ENCODE data around the gene CRHR1. TPM values are rescaled to one million over a fixed set of nuclear protein-coding genes. Genes with fewer than 3 reads are reported as not detected.

Gene CRHR1
- total and polyA plus RNA-seq, 2 donors, result 0.05 to 0.32 TPM

DNA sequence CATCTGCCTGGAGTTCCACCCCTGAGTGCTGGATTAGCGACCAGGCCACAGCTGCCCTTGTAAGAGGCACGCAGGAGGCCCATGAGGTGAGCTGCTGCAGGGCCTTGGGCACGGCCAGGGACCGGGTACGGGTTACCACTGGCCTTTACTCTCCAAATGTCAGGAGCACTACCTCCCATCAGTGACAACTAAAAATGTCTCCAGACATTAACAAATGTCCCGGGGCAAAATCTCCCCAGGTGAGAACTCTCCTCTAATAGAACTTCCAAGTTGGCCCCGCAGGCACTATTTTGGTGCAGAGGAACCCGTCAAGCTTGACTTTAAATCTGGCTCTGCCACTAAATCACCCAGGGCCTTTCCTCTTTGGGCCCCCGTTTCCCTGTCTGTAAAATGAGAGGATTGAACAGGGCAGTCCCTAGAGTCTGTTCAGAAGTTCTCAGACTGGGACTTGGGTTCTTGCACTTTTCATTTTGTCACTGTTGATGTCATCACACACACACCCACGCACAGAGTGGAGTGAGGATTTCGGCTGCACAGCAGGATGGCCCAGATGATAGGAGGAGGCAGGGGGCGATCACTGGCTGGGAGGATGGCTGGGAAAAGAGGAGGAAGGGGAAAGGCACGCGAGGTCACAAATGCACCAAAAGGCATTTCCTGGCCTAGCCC, 85.7 kb downstream of the CRHR1 start:
- Histone ChIP-seq H3K9me3 (ENCODE audit: control insufficient read depth in 2 of 2, insufficient read depth in 1 of 2, low read length in 1 of 2) (no peaks in the 10 kb centered on the region), H3K4me3 (ENCODE audit: low read length in 2 of 2) (no peak overlapping the region), H3K36me3 (ENCODE audit: control insufficient read depth in 2 of 2, insufficient read depth in 2 of 2, low read length in 1 of 2) (no peaks in the 10 kb centered on the region), H3K27me3 (ENCODE audit: control insufficient read depth in 2 of 2, insufficient read depth in 1 of 2, low read length in 1 of 2) (peaks cover 0 to 6% of the 10 kb centered on the region in 2 donors), H3K27ac (ENCODE audit: low read depth in 1 of 2, low read length in 1 of 2) (no peak overlapping the region), H3K4me1 (ENCODE audit: control insufficient read depth in 2 of 2, insufficient read depth in 2 of 2, low read length in 2 of 2) (peaks cover 0 to 4% of the 10 kb centered on the region in 2 donors)
- WGBS, result 85% methylated on average over 14 of the region's 14 CpGs
- no peak for DNase-seq (ENCODE audit: low read depth in 6 of 9, low spot score in 9 of 9)

DNA sequence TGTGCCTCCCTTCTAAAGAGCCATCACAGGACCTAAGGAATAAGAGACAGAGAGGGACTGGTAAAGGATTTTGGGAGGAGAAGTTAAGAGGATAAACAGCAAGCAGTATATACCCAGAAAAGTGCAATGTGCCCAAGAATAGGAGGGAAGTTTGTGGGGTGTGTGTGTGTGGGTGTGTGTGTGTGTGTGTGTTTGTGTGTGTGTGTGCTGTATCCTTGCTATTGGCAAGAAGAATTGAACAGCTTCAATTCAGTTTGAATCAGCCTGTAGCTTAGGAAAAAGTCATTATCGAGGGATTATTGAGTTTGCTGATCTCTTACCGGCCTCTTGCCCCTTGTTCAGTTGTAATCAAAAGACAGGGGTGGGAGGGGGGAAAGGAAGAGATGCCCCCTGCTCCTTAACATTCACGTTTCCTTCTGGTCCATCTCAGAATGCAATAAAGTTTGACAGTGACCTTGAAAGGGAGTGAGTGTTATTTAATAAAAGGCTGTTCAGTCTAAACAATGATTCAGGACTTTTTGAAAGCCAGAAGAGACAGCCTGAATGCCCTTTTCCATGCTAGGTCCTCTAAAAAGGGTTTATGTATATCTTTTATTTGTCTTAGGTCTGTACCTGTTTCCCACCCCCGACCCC, 86.3 kb downstream of the CRHR1 start:
- Histone ChIP-seq H3K36me3 (ENCODE audit: control insufficient read depth in 2 of 2, insufficient read depth in 2 of 2, low read length in 1 of 2) (no peaks in the 10 kb centered on the region), H3K27me3 (ENCODE audit: control insufficient read depth in 2 of 2, insufficient read depth in 1 of 2, low read length in 1 of 2) (no peaks in the 10 kb centered on the region), H3K4me1 (ENCODE audit: control insufficient read depth in 2 of 2, insufficient read depth in 2 of 2, low read length in 2 of 2) (peaks cover 0 to 4% of the 10 kb centered on the region in 2 donors), H3K4me3 (ENCODE audit: low read length in 2 of 2) (no peak overlapping the region), H3K27ac (ENCODE audit: low read depth in 1 of 2, low read length in 1 of 2) (no peak overlapping the region), H3K9me3 (ENCODE audit: control insufficient read depth in 2 of 2, insufficient read depth in 1 of 2, low read length in 1 of 2) (no peaks in the 10 kb centered on the region)
- 76% methylated on average over 4 of the region's 4 CpGs for WGBS
- no peak for DNase-seq (ENCODE audit: low read depth in 6 of 9, low spot score in 9 of 9)

GRCh38 chr17:45871718-45872117, 87.6 kb downstream of the CRHR1 start:
- Histone ChIP-seq H3K4me1 (ENCODE audit: control insufficient read depth in 2 of 2, insufficient read depth in 2 of 2, low read length in 2 of 2) (peaks cover 0 to 4% of the 10 kb centered on the region in 2 donors), H3K9me3 (ENCODE audit: control insufficient read depth in 2 of 2, insufficient read depth in 1 of 2, low read length in 1 of 2) (no peaks in the 10 kb centered on the region), H3K4me3 (ENCODE audit: low read length in 2 of 2) (no peak overlapping the region), H3K27ac (ENCODE audit: low read depth in 1 of 2, low read length in 1 of 2) (no peak overlapping the region), H3K27me3 (ENCODE audit: control insufficient read depth in 2 of 2, insufficient read depth in 1 of 2, low read length in 1 of 2) (no peaks in the 10 kb centered on the region), H3K36me3 (ENCODE audit: control insufficient read depth in 2 of 2, insufficient read depth in 2 of 2, low read length in 1 of 2) (no peaks in the 10 kb centered on the region)
- no peak for DNase-seq (ENCODE audit: low read depth in 6 of 9, low spot score in 9 of 9)
- WGBS, result 97% methylated on average over 5 of the region's 5 CpGs

GRCh38 chr17:45873728-45874127, 89.6 kb downstream of the CRHR1 start:
- Histone ChIP-seq H3K27ac (ENCODE audit: low read depth in 1 of 2, low read length in 1 of 2) (peak overlapping the region; percentile 15 to 73), H3K4me3 (ENCODE audit: low read length in 2 of 2) (no peak overlapping the region), H3K36me3 (ENCODE audit: control insufficient read depth in 2 of 2, insufficient read depth in 2 of 2, low read length in 1 of 2) (no peaks in the 10 kb centered on the region), H3K4me1 (ENCODE audit: control insufficient read depth in 2 of 2, insufficient read depth in 2 of 2, low read length in 2 of 2) (peaks cover 0 to 4% of the 10 kb centered on the region in 2 donors), H3K9me3 (ENCODE audit: control insufficient read depth in 2 of 2, insufficient read depth in 1 of 2, low read length in 1 of 2) (no peaks in the 10 kb centered on the region), H3K27me3 (ENCODE audit: control insufficient read depth in 2 of 2, insufficient read depth in 1 of 2, low read length in 1 of 2) (no peaks in the 10 kb centered on the region)
- 1% methylated on average over 6 of the region's 6 CpGs for WGBS
- DNase-seq (ENCODE audit: low read depth in 6 of 9, low spot score in 9 of 9), result peak in 1 of 9 donors; percentile 23

DNA sequence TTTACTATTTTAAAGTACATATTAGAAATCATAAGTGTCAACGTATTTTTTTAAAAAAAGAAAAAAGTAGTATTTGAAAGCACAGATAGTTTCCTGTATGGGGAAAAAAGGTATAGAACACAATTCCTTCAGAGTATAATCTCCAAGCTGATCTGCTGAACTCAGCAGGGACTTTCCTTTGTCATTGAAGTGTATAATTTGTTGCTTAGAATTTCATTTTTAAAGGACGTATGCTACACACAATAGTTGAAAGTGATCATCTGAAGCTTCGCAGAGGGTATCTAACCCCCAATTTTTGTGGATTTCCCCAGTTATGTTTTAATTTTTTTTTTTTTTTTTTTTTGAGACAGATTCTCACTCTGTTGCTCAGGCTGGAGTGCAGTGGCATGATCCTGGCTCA, 90.0 kb downstream of the CRHR1 start:
- no peaks in the 10 kb centered on the region for H3K36me3 ChIP-seq (ENCODE audit: control insufficient read depth in 2 of 2, insufficient read depth in 2 of 2, low read length in 1 of 2)
- H3K9me3 ChIP-seq (ENCODE audit: control insufficient read depth in 2 of 2, insufficient read depth in 1 of 2, low read length in 1 of 2), result no peaks in the 10 kb centered on the region
- H3K4me1 ChIP-seq (ENCODE audit: control insufficient read depth in 2 of 2, insufficient read depth in 2 of 2, low read length in 2 of 2), result peaks cover 0 to 4% of the 10 kb centered on the region in 2 donors
- no peaks in the 10 kb centered on the region for H3K27me3 ChIP-seq (ENCODE audit: control insufficient read depth in 2 of 2, insufficient read depth in 1 of 2, low read length in 1 of 2)
- WGBS, result 62% methylated on average over 3 of the region's 3 CpGs
- H3K27ac ChIP-seq (ENCODE audit: low read depth in 1 of 2, low read length in 1 of 2), result peak overlapping the region in 1 of 2 donors; percentile 73
- no peak overlapping the region for H3K4me3 ChIP-seq (ENCODE audit: low read length in 2 of 2)
- peak in 1 of 9 donors; percentile 16 for DNase-seq (ENCODE audit: low read depth in 6 of 9, low spot score in 9 of 9)

DNA sequence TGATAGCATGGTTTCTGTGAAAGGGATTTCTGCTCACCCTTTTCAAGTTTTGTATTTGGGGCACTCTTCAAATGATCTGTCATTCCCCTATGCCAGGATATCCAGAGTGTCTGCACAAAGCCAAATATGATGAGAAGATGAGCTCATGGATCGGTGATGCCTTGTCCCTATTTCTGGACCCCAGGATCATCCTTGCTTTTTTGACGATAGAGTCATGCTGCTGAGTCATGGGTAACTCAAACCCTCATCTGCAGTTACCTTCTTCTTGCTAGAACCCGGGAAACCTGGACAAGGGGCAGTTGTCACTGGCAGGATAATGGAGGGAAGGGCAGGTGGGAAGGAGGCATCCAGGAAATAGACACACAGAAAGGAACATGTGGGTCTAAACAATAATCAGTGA, 92.4 kb downstream of the CRHR1 start:
- no peak overlapping the region for H3K4me3 ChIP-seq (ENCODE audit: low read length in 2 of 2)
- H3K27ac ChIP-seq (ENCODE audit: low read depth in 1 of 2, low read length in 1 of 2), result no peak overlapping the region
- peaks cover 0 to 4% of the 10 kb centered on the region in 2 donors for H3K4me1 ChIP-seq (ENCODE audit: control insufficient read depth in 2 of 2, insufficient read depth in 2 of 2, low read length in 2 of 2)
- no peaks in the 10 kb centered on the region for H3K36me3 ChIP-seq (ENCODE audit: control insufficient read depth in 2 of 2, insufficient read depth in 2 of 2, low read length in 1 of 2)
- no peaks in the 10 kb centered on the region for H3K9me3 ChIP-seq (ENCODE audit: control insufficient read depth in 2 of 2, insufficient read depth in 1 of 2, low read length in 1 of 2)
- no peaks in the 10 kb centered on the region for H3K27me3 ChIP-seq (ENCODE audit: control insufficient read depth in 2 of 2, insufficient read depth in 1 of 2, low read length in 1 of 2)
- 83% methylated on average over 3 of the region's 3 CpGs for WGBS
- no peak for DNase-seq (ENCODE audit: low read depth in 6 of 9, low spot score in 9 of 9)

GRCh38 chr17:45877467-45877866, 93.3 kb downstream of the CRHR1 start:
- H3K27ac ChIP-seq (ENCODE audit: low read depth in 1 of 2, low read length in 1 of 2), result no peak overlapping the region
- no peaks in the 10 kb centered on the region for H3K27me3 ChIP-seq (ENCODE audit: control insufficient read depth in 2 of 2, insufficient read depth in 1 of 2, low read length in 1 of 2)

DNA sequence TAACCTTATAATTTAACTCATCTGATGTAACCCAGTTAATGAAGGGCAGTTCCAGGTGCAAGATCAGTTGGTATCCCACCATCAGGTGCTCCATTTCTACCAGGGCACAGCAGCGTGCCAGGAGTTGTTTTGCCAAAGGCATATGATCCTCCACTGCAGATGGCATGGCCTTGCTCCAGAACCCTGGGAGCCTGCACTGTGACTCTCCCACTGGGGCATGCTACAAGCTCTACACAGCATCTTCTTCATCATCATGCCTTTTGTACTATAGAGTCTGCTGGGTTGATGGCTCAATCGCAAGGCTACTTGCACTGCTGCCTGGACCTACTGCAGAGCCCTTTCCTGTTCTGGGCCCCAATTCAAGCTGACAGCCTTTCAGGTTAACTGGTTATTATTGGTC, 98.9 kb downstream of the CRHR1 start:
- H3K27ac ChIP-seq (ENCODE audit: low read depth in 1 of 2, low read length in 1 of 2), result no peak overlapping the region
- no peaks in the 10 kb centered on the region for H3K27me3 ChIP-seq (ENCODE audit: control insufficient read depth in 2 of 2, insufficient read depth in 1 of 2, low read length in 1 of 2)
- H3K9me3 ChIP-seq (ENCODE audit: control insufficient read depth in 2 of 2, insufficient read depth in 1 of 2, low read length in 1 of 2), result no peaks in the 10 kb centered on the region
- H3K4me1 ChIP-seq (ENCODE audit: control insufficient read depth in 2 of 2, insufficient read depth in 2 of 2, low read length in 2 of 2), result no peaks in the 10 kb centered on the region
- no peaks in the 10 kb centered on the region for H3K36me3 ChIP-seq (ENCODE audit: control insufficient read depth in 2 of 2, insufficient read depth in 2 of 2, low read length in 1 of 2)
- no peak overlapping the region for H3K4me3 ChIP-seq (ENCODE audit: low read length in 2 of 2)
- DNase-seq (ENCODE audit: low read depth in 6 of 9, low spot score in 9 of 9), result no peak
- WGBS, result 95% methylated on average over 2 of the region's 2 CpGs

More at GRCh38 chr17:45877467-45877866, 93.3 kb downstream of the CRHR1 start:
- Histone ChIP-seq H3K36me3 (ENCODE audit: control insufficient read depth in 2 of 2, insufficient read depth in 2 of 2, low read length in 1 of 2) (no peaks in the 10 kb centered on the region), H3K4me1 (ENCODE audit: control insufficient read depth in 2 of 2, insufficient read depth in 2 of 2, low read length in 2 of 2) (peaks cover 0 to 4% of the 10 kb centered on the region in 2 donors), H3K4me3 (ENCODE audit: low read length in 2 of 2) (no peak overlapping the region), H3K9me3 (ENCODE audit: control insufficient read depth in 2 of 2, insufficient read depth in 1 of 2, low read length in 1 of 2) (no peaks in the 10 kb centered on the region)
- WGBS, result 91% methylated on average over 1 of the region's 1 CpG
- no peak for DNase-seq (ENCODE audit: low read depth in 6 of 9, low spot score in 9 of 9)

Data from thymus (tissue), 11 donors.